Retinal pigment epithelial cell (primary cell): ENCODE data around the gene NATD1.
"Not testable (repeated sequence)": the region's sequence is repeated elsewhere in the genome, so short reads cannot be mapped to it uniquely, and the experiment has no call there.

Experiments
- DNase-seq: peaks from one replicate; pipeline ENCODE4 v3.0.0-alpha.2; 2010; ENCODE audit warnings: low read depth
- H3K4me3 ChIP-seq: 2 replicates; pipeline ENCODE4 v1.5.1; 2011; ENCODE audit warnings: mild to moderate bottlenecking, low read length, control low read depth, moderate library complexity
- CTCF ChIP-seq: conservative IDR thresholded peaks from 2 replicates; pipeline ENCODE4 v1.5.1; 2011; ENCODE audit warnings: low read depth, low read length, control low read depth, inconsistent platforms

The NATD1 gene

DNA sequence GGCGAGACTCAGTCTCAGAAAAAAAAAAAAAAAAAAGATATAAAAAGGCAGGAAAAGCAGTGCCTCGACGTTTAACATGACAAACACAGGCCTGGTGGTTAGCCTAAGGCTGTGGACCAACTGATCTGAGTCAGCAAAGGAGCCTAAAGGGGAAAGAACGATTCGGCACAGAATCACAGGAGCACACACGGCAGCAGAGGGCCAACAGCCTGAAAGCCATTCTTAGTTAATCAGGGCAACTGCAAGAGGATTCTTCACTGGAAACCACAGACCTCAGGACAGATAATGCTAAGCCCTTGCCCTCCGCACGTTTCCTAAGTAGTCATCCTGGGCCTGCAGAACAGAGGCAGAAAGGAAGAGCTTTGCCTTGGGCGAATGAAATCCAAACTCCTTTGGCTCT is 53.9 kb downstream of the NATD1 start:
- TF ChIP-seq CTCF = no peak
- no peak for DNase-seq

DNA sequence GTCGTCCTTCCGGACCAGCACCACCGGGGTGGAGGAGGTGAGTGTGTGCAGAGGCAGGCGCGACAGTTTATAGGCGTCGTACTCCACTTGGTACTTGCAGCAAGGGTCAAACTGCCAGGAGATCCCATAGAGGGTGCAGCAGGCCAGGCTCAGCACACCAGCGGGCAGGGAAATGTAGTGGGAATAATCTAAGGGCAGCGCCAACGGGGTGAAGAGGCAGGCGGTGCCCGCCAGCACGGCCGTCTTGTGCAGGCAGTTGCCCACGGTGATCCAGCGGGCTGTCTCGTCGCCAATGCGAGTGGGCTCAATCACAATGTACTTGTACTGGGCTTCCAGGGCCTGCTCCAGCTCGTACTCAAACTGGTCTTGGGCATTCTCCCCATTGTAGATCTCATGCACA is 54.8 kb downstream of the NATD1 start:
- no peak for TF ChIP-seq CTCF
- DNase-seq = no peak

More for the DNA sequence above, 53.9 kb downstream of the NATD1 start:
- H3K4me3 ChIP-seq = no peak overlapping the region

DNA sequence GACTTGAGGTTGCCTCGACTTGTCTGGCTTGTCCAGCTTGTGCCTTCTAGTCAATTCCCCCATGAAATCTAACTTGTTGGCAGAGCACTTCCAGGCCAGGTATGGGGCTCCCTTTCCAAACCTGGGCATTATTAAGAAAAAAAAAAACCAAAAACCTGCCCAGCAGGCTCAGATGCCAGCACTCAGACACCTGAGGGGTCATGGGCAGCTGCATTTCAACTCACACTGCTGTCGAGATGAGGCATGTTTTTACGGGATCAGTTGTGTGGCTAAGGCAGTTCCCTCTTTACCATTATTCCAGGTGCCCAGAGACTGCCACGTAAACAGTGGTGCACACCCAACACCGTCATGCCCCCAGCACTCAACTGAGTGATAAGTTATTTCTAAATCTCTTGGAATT is 57.1 kb downstream of the NATD1 start:
- TF ChIP-seq CTCF = no peak
- no peak overlapping the region for H3K4me3 ChIP-seq
- DNase-seq = no peak

More for the DNA sequence above, 54.8 kb downstream of the NATD1 start:
- no peak overlapping the region for H3K4me3 ChIP-seq

- TF ChIP-seq CTCF = no peak
- no peak overlapping the region for H3K4me3 ChIP-seq
- DNase-seq = no peak
Observed at GRCh38 chr17:21194703-21195102, 58.5 kb downstream of the NATD1 start.

GRCh38 chr17:21194226-21194625 is 59.0 kb downstream of the NATD1 start:
- no peak for DNase-seq
- TF ChIP-seq CTCF = no peak
- H3K4me3 ChIP-seq = no peak overlapping the region

GRCh38 chr17:21193031-21193430 is 60.2 kb downstream of the NATD1 start:
- no peak overlapping the region for H3K4me3 ChIP-seq
- no peak for TF ChIP-seq CTCF
- DNase-seq = no peak

DNA sequence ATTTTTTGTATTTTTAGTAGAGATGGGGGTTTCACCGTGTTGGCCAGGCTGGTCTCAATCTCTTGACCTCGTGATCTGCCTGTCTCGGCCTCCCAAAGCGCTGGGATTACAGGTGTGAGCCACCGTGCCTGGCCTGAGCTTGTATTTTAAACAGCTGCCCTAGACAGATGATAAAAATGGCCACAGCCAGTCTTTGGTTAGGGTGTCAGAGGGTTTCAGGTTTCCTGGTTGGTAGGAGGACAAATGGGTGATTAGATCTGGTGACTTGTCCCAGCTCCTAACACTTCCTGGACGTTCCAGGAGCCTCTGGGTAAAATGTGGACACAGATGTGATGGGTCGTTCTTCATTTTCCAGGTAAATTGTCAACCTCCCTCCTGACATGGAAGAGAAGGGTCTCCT is 60.8 kb downstream of the NATD1 start:
- DNase-seq = not testable (repeated sequence)

DNA sequence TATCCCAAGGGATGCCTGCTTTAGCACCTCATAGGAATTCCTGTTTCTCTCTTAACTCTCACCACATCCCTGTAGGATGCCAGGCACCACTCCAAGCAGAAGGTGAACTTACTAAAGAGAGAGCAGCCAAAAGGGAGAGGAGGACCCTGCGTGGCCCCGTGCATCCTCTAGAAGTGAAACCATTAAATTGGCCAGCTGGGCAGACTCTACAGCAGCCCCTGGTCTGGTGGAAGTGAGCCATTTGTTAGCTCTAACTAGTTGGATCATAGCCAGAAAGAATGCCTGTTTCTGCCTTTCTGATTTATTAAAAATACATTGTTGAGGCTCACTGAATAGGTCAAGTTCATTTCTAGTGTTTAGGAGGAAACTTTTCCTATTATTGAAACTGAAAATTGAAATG is 61.5 kb downstream of the NATD1 start:
- H3K4me3 ChIP-seq = no peak overlapping the region
- TF ChIP-seq CTCF = no peak
- no peak for DNase-seq

More for the DNA sequence above, 60.8 kb downstream of the NATD1 start:
- not testable (repeated sequence) for H3K4me3 ChIP-seq
